SK-N-DZ (cell line): ENCODE measurements around the gene SLC25A21.
"Not testable (repeated sequence)": the region's sequence is repeated elsewhere in the genome, so short reads cannot be mapped to it uniquely, and the experiment has no call there.

Experiments
- DNase-seq: peaks from one replicate; pipeline ENCODE4 v3.0.0-alpha.2; 2015; ENCODE audit warnings: low spot score

The SLC25A21 gene

DNA sequence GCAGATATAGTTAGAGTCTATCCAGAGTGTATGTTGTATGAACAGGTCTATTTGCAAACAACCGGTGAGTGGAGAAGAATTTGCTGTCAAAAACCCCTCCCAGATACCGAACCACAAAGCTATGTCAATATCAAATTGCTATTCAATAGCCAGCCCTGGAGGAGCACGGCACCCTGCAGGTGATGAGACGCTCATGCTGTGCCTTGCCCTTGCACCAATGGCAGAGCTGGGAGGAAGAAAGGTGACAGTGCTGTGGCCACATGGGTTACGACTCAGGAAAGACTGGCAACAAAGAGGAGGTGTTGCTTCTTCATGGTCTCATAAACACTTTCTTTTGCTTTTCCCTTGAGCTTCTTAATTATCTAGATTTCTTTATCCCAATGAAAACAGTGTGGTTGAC is 455.0 kb downstream of the SLC25A21 start:
- DNase-seq = no peak

DNA sequence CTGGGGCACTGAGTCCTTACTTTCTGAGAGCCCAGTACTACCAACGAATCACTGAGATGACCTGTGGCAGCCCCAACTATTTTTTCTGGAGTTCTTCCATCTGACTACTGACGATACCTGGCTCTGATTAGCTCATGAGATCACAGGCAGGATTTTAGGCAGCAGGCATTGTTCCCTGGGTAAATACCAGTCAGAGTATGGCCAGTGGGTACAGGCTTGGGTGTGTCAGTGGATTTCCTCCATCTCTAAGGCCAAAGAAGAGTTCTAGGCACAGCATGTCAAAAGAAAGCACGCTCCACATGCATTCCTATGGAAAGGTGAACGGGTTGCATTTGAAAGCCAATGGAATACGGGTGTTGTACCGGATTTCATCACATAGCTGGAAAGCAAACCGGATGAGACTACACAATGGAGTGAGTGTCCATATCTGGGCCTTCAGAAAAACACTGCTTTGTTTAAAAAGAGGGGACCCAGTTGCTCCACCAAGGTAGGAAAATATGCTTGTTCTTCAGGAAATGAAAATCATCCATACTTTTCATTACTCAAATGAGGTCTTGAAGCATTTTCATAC is 455.7 kb downstream of the SLC25A21 start:
- DNase-seq = no peak

DNA sequence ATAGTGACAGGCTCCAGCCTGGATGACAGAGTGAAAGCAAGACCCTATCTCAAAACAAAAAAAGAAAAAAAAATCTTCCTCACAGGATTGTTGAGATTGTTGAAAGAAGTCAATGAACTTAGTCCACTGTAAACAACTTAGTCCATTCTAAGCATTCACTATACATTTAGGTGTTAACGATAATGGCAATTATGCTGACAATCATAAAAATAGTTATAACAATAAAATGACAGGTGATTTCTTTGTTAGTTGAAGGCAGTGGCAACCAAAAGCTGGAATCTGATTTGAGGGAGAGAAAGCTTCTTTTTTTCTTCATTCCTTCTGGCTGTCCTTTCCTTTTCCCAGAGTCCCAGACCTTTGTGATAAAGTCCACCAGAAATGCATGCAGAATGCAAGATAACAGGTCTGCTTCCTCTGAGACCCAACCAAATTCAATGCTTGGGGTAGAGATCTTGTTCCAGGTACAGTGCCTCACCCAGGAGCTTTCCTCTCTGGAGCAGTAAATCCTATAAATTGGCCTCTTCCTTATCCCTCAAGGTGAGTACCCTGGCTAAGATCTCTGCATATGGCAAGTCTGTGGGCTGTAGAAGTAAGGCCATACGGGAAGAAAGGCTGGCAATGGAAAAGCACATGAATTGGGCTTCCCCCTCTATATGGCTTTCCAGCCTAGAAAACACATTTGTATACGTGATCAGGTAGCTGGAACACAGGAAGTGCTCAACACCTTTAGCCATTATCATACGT is 458.3 kb downstream of the SLC25A21 start:
- no peak for DNase-seq

DNA sequence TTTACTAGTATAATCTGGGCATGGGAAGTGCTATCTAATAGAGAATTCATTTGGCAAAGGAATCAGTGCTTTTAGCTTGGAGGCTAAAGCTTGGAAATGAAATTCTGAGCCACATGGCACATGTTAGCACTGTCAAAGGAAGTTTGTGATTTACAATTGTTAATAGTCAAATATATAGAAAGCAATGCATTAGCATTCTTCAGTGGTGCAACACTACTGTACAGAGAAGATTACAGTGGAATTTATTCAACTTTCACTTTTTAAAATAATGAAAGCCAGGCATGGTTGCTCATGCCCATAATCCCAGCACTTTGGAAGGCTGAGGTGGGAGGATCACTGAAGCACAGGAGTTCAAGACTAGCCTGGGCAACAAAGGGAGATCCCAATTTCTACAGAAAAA is 464.8 kb downstream of the SLC25A21 start:
- DNase-seq = no peak

DNA sequence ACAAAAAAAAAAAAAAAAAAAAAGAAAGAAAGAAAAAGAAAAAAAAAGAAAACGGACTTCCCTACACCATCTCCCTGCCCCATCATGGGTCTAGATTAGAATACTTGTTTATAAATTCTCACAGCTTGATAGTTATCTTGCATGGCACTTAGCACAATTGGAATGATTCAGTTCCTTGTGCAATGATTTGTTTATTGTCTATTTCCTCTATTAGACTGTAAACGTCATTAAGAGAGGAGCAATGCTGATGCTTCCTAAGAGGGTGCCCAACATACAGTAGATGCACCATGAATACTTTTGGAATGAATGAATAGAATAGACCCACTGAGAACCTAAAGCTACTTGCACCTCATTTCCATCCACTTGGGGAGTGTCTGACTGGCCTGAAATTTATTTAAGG is 469.9 kb downstream of the SLC25A21 start:
- DNase-seq = no peak

DNA sequence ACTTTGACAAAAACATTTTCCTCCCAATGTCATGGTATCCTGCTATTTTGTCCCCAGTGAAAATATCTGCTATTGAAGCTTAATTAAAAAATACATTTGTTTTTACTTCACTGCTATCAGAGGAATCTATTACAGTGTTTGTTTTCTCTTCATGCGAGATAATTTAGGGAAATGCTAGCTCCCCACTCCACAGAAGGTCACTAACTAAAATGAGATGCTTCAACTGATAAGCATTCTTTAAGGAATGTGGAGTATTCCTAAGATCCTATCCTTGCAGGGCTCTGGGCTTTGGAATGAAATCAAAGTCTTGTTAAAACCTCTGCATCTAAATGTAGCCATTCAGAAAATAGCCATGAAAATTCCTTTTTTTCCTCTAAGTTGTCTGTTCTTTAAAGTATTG is 471.3 kb downstream of the SLC25A21 start:
- DNase-seq = no peak

DNA sequence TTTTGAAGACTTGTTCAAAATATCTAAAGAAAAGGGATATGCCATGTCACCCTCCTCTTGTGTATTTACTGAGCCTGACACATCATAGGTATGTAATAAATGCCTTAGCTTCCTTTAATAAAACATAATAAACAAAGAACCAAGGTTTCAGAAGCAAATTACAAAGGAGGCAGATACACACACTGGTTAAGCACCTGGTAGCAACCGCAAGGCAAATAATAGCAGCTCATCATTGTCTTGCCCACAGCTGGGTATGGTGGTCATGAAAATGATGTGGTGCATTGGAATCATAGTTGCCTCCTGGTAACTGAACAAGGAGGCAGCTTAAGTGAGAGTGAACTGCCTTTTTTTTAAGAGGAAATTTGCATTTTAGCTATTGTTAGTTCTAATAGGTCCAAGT is 471.8 kb downstream of the SLC25A21 start:
- no peak for DNase-seq

DNA sequence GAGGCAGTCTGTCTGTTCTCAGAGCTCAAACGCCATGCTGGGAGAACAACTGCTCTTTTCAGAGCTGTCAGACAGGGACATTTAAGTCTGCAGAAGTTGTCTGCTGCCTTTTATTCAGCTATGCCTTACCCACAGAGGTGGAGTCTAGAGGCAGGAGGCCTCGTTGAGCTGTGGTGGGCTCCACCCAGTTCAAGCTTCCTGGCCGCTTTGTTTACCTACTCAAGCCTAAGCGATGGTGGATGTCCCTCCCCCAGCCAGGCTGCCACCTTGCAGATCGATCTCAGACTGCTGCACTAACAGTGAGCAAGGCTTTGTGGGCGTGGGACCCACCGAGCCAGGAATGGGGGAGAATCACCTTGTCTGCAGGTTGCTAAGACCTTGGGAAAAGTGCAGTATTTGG is 473.0 kb downstream of the SLC25A21 start:
- DNase-seq = not testable (repeated sequence)

DNA sequence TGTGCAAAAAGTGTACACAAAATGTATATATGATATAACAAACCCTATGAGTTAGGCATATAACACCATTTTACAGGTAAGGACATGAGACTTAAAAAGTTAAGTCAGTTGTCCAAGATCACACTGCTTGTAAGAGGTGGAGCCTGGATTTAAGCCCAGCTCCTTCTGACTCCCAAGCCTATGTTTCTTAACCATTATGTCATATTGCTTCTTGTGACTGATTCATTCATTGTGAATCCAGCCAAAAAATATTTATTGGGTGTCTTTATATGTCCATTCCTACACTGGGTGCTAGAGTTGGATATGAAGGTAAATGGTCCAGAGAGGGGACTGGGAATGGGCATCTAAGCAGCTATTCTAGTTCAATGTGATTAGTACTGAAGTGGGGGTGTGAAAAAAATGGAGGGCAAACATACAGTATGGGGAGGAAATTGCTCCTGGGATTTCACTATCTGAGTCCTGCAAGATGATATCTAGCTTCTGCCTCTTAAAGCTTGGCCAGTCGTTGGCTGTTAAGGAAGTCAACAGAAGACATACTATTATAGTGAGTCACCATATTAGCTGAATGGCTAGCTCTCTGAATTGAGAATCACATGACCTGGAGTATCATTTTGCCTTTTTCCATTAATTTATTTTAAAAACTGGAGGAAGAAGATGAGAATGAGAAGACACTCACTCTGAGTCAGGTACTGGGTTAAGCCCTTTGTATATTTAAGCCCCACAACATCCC is 481.9 kb downstream of the SLC25A21 start:
- DNase-seq = no peak

DNA sequence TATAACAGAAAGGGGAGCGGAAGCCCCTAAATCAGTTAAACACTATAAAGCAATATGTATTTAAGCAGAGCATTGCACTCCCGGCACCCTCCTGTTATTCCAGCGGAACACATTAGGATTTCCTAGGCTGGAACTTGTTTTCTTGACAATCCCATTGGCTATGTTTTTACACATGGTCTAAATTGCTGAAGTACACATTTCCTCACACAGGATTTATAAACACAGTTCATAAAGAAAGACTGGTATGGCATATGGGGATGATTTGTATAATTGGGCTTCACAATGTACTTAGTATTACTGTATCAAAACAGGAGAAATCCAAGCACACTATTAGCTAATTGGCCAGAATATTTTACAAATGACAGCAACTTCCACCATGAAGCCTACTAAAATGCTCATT is 487.5 kb downstream of the SLC25A21 start:
- no peak for DNase-seq

DNA sequence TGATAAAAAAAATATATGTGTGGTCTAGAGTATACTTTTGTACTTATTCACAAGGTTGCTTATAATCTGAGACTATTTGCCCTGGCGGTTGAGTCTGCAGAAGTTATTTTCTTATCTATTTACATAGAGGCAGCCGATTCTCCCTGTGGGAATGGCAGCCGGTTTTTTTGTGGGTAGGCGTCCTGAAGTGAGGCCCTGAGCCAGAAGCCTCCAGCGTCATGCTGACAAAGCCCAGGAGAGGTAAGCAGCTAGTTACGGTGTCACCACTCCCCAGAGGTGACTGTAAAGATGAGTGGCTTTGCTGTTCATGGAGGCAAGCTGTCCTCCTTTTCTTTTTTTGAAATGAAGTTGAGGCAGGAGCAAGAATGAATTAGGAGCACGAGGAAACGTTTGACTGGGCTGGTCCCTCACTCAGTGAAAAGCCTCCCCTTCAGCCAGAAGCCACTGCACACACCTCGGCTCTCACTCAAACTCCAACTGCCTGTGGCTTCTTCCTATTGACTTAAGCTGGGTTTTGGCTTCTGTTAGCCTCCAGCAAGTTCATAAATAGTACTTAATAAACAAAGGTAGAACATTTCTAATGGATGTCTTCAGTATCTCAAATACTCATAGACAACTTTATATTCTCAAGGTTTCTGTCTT is 489.2 kb downstream of the SLC25A21 start:
- no peak for DNase-seq

DNA sequence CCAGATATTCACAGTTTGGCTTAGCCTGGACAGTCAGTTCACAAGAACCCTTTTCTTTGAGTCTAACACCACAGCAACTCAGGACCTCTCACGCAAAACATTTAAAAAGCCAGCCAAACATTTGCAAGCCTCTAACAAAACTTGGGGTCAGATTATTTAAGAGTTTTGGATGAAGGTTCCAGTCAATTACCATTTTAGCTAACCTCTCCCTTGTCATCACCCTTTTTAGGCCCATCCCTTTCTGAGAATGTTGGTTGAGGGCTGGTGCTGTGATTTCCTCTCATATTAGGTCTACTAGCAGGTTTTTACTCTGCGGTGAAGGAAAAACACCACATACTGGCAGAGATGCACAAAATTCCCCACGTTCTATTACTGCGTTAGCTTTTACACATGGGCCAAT is 490.1 kb downstream of the SLC25A21 start:
- no peak for DNase-seq

DNA sequence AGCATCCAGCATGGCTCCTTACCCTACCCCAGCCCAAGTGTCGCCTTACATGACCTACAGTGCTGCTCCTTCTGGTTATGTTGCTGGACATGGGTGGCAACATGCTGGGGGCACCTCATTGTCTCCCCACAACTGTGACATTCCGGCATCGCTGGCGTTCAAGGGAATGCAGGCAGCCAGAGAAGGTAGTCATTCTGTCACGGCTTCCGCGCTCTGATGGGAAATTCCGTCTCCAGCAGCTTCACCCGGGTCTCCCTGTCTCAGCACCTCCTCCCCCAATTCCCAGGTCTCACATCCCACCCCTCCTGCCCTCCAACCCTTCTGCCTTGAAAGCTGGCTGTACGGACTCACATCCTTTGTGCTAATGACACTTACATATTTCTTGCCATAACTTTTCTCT is 496.2 kb downstream of the SLC25A21 start:
- no peak for DNase-seq

DNA sequence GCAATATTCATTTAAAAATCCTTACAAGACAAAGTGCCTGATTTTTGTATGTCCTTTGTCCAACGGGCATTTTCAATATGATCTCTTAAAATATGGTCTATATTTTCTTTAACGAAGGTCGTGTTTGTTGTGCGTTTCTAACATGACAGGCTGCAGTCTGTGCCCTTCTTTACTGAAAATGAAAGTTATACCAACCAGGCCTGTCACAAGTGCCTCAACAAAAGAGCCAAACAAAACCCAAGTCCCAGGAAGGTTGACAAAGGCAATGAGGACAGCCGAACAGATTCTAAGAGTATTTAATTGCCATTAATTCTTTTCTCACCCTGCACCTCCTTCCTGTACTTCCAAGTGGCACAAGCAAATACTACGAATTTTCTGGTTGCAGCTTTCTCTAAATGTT is 496.8 kb downstream of the SLC25A21 start:
- no peak for DNase-seq

DNA sequence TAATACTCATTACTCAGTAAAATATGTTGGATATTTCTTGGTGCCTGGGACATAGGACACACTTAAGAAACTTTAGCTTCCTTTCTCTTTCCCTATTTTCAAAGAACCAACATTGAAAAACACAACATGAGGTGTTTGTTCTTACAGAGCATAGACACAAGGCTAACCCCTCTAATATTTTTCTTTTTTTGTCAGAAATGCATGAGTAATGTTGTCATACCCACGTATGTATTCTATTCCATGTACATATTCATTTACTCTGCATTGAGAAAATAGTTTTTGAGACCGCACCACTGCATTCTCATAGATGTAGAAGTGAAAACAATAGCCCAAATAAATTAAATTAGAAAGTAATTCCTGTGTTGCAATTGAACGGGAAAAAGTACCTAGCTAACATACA is 497.7 kb downstream of the SLC25A21 start:
- no peak for DNase-seq

DNA sequence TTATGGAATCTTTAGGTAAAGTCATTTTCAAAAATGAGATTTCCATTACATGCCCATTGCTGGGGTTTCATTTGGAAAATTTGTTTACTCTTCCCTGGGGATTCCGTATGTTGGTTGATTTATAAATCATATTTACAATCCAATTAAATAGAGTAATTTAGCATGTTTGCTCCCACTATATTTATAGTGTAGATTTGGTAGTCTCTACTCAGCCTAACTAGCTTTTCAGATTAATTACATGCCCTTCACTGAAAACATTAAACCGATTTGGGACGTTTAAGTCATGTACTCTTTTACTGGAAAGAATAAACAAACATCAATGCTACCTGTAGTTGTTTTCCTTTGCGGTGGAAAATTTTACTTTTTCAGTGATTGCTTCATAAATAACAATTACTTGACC is 500.3 kb downstream of the SLC25A21 start:
- DNase-seq = no peak

DNA sequence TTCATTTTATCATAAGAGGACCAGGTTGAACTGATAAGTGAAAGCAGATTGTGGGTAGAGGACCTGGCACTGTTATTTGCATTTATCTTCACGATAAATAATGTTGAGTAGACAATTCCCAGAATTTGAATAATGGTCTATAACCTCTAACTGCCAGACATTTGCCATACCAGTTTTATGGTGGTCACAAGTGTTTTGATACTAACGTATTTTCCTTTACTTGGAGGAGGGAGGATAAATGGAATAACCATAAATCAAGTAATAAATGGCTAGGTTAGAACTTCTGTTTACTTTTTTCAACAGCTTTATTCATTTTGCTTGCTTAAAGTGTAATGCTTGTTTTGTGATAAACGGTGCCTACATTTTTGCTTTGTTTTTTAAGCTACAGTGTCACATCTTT is 501.3 kb downstream of the SLC25A21 start:
- DNase-seq = no peak

DNA sequence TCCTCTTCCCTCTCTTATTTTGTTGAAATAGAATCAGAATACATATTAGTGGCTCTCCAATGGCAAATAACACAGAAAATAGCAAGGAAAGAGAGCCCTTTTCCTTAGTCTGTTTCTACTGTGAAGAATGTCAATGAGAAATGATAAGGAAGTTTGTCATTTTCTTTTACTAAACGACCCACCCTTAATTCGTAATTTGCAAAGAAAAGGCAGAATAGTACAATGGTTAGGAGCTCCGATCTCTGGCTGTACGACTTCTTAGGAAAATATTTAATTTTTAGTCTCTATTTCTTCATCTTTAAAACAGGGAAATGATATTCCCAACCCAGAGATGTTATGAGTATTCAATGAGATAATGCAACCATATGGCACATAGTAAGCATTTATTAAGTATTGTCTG is 504.7 kb downstream of the SLC25A21 start:
- no peak for DNase-seq

DNA sequence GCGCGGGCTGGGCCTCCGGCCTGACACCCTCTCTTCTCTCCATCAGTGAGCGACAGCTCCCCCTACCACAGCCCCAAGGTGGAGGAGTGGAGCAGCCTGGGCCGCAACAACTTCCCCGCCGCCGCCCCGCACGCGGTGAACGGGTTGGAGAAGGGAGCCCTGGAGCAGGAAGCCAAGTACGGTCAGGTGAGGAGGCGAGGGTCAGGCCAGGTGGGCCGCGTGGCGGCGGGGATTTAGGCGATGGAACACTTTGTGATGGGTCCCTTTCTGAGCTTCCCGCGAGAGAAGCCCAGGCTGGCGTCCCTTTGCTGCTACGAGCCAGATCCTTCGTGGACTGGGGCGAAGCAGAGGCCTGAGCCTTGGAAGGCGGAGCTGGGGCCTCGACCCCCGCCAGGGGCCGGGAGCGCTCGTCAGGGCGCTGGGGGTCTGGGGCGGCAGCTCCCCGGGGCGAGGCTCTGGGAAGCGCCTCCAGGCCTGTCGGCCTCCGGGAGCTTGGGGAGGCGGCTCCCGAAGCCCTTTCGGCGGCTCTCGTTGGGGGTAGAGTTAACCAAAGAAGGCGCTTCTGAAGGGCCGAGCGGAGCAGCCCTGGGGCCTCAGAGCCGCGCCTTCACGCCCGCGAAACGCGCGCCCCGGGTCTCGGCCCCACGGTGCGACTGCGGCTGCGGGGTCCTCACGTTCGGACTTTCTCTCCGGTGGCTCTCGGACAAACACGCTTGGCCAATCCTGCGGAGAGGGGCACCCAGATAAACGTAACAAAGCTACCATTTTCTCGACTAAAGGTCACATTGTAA is 505.8 kb downstream of the SLC25A21 start:
- DNase-seq = no peak

DNA sequence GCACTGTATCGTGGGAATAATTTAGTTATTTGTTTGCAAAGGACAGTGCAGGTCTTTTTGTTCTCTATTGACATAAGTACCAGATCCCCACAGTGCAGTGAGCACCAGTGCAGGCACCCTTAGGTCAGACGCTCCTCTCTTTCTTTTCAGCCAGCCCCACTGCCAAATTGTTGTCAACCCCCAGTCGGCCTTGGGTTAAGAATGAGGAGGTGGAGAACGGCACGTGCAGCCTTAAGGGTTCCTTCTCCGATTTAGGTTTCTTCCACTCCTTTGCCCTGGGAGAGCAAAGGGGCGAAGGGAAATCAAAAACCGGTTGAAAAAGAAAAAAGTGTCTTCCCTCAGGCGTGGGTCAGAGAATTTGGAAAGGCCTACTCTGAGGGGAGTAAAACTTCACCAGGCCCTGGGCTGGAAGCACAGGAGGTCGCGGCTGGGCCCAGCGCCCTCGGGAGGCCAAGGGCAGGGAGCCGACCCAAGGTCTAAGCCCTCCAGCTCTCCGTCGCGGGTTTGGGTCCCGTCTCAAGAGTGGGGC is 506.5 kb downstream of the SLC25A21 start:
- no peak for DNase-seq
